Bronchial epithelial cell (primary cell): Measurements from ENCODE around the gene LGI4. TPM values are rescaled to one million over a fixed set of nuclear protein-coding genes. Genes with fewer than 3 reads are reported as not detected.
"Not testable (repeated sequence)": the region's sequence is repeated elsewhere in the genome, so short reads cannot be mapped to it uniquely, and the experiment has no call there.

Experiments
- DNase-seq: peaks from one replicate; pipeline ENCODE4 v3.0.0-alpha.2; 2010; ENCODE audit warnings: low read depth
- FAIRE-seq: peaks from 2 replicates; lab custom pipeline; 2011; peaks lifted over from hg19 to GRCh38; lab: Jason Lieb, UNC
- H3K27me3 ChIP-seq: 2 replicates; pipeline ENCODE4 v1.5.1; 2011; ENCODE audit warnings: low read length; ENCODE audit not compliant: control insufficient read depth, insufficient read depth
- H3K36me3 ChIP-seq: 2 replicates; pipeline ENCODE4 v1.5.1; 2011; ENCODE audit warnings: low read length; ENCODE audit not compliant: control insufficient read depth, insufficient read depth
- H3K4me3 ChIP-seq: 2 replicates; pipeline ENCODE4 v1.5.1; 2011; ENCODE audit warnings: mild to moderate bottlenecking, low read depth, low read length, control low read depth
- total RNA-seq: library from RNA; depleted of rRNA; stranded (reverse); fragments of >200 nt; gene quantifications from 2 replicates; pipeline ENCODE4 v1.2.1, GENCODE V29; 2014
- TF ChIP-seq, protein P1 (sequence below): IDR thresholded peaks from 2 replicates; pipeline ENCODE4 v1.5.1; 2011; ENCODE audit warnings: mild to moderate bottlenecking, moderate library complexity, low read length, control low read depth, inconsistent platforms; ENCODE audit not compliant: insufficient read depth, severe bottlenecking

The LGI4 gene
- total RNA-seq, 1 donor from 2014 or later: not detected

DNA sequence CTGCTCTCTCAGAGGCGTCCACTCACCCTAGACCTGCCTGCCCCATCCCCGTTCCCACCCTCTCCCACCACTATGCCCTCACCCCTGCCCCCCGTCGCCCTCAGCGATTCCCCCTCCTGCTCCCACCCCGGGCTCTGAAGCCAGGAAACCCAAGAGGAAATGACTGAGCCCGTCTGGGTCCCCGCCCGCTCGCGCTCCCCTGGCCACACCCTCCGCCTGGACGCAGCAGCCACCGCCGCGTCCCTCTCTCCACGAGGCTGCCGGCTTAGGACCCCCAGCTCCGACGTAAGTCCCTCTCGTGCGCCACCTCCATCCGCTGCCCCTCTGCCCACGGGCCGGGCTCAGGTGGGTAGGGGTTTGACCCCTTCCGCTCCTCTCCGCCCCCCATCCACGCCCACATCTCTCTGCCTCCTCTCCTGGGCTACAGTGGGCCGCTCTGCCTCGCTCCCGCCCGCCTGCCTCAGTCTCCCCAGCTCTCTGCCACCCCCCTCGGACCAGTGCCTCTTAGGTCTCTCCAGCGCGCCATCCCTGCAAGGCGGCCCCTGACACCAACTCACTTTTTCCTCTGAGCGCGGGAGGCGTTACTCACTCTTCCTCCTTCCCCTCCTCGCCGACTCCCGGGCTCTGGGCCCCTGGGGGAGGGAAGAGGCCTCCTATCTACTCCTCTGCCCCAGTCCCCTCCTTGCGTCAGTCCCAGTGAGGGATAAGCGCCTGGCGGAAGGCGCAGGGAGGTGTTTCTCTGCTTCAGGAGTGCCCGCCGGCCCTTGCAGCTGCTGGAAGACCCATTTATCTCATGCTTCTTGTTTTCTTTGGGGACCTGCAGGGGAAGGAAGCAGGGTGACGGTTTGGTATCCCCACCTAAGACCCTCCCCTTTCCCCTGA lies 19.9 kb upstream of the LGI4 start, which contains the start of gene FXYD5:
Gene FXYD5, plus strand, starts transcription at position 211 of the 882 bp plus-strand sequence. CDS start 816 bp downstream, outside the sequence.
- H3K4me3 ChIP-seq: peak within 1 kb of the TSS; percentile 94
- peaks cover 4% of the 10 kb centered on the region for H3K36me3 ChIP-seq
- TF ChIP-seq, protein P1, sequence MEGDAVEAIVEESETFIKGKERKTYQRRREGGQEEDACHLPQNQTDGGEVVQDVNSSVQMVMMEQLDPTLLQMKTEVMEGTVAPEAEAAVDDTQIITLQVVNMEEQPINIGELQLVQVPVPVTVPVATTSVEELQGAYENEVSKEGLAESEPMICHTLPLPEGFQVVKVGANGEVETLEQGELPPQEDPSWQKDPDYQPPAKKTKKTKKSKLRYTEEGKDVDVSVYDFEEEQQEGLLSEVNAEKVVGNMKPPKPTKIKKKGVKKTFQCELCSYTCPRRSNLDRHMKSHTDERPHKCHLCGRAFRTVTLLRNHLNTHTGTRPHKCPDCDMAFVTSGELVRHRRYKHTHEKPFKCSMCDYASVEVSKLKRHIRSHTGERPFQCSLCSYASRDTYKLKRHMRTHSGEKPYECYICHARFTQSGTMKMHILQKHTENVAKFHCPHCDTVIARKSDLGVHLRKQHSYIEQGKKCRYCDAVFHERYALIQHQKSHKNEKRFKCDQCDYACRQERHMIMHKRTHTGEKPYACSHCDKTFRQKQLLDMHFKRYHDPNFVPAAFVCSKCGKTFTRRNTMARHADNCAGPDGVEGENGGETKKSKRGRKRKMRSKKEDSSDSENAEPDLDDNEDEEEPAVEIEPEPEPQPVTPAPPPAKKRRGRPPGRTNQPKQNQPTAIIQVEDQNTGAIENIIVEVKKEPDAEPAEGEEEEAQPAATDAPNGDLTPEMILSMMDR: peak; percentile 9
- DNase-seq (peak; percentile 69), FAIRE-seq (no peak)
- H3K27me3 ChIP-seq: no peaks in the 10 kb centered on the region

DNA sequence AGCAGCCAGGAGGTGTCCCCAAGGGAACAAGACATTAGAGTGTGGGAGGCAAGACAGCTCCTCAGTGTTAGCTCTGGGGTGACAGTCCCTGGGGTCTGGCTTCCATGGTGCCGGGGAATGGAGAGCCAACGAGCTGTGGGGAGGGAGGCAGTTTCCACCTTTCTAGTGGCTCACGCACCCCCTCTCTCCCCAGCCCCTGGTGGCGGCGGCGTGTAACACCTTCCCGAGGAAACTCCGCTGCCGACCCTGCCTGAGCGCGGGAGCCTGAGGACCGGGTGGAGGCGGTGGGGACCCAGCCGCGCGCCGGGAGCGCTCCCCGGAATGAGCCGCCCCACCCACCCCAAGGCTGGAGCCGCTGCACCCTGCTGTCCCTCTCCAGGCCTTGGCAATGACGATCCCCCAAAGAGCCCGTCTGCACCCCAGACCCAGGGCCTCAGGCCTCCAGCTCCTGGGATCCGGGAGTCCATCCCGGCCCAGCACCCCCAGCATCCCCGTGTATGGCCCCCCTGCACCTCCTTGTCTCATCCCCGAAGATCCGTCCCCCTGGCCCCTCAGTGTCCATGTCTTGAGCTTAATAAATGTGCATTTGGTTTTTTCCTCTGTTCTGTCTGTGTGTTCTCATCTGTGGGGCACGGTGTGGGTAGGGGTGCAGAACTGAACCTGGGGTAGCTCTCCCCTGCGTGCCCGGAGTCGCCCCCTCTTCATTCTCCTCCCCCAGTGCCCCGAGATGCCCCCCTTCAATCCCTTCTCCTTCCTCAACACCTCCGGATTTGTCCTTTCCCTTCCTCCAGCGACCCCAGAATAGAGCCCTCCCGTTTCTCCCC lies 19.1 kb upstream of the LGI4 start:
- no peak for DNase-seq
- FAIRE-seq: no peak
- H3K36me3 ChIP-seq: peaks cover 4% of the 10 kb centered on the region
- TF ChIP-seq, protein P1: peak; percentile 72
- peak overlapping the region; percentile 94 for H3K4me3 ChIP-seq
- no peaks in the 10 kb centered on the region for H3K27me3 ChIP-seq

DNA sequence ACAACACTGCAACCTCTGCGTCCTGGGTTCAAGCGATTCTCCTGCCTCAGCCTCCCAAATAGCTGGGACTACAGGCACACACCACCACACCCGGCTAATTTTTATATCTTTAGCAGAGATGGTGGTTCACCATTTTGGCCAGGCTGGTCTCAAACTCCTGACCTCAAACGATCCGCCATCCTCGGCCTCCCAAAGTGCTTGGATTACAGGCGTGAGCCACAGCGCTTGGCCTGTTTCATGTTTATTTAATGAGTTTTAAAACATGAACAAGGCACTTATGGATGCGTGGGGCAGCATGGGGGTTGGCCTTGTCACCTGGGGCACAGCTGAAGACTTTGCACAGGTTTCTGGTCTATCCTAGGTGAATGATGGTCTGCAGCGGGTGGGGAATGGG lies 18.3 kb upstream of the LGI4 start:
- DNase-seq, H3K27me3 ChIP-seq, H3K36me3 ChIP-seq, H3K4me3 ChIP-seq, FAIRE-seq: not testable (repeated sequence)

DNA sequence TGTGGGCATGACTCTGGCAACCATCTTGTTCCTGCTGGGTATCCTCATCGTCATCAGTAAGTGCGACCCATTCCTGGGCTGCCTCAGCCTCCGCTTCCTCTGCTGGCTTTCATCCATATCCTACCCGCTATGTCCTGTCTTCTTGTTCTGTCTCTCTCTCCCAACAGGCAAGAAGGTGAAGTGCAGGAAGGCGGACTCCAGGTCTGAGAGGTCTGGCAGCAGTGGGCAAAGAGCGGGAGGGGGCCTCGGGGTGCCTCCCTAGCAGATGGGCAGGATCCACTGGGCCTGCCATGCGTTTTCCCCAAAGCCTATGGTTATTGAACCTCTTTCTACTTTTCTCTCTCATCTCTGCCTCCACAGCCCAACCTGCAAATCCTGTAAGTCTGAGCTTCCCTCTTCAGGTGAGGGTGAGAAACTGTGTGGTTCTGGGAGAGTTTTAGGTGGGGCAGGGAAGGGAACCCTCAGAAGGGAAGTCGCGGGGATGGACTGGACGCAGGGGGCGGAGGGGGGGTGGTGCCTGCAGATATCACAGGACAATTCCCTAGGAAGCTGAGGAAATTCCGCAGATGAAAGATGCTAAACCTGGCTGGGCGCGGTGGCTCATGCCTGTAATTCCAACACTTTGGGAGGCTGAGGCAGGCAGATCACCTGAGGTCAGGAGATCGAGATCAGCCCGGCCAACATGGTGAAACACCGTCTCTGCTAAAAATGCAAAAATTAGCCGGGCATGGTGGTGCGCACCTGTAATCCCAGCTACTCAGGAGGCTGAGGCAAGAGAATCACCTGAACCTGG lies 16.6 kb upstream of the LGI4 start:
- DNase-seq: no peak
- no peak overlapping the region for H3K4me3 ChIP-seq
- TF ChIP-seq, protein P1: no peak
- no peak for FAIRE-seq
- no peaks in the 10 kb centered on the region for H3K36me3 ChIP-seq
- H3K27me3 ChIP-seq: no peaks in the 10 kb centered on the region

DNA sequence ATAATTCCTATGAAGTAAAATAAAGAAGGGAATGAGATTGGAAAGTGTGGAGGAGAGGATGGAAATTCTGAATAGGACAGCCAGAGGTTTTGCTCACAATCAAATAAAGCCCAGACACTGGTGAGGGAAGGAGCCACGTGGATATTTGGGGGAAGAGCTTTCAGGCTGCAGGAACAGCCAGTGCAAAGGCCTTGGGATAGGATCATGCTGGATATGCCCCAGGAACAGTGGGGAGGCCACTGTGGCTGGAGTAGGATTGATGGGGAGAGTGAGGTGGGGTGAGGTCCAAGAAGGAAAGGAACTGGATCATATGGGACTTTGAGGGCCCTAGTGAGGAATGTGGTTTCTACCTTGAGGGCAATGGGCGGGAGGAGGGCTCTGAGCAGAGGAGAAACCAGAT lies 15.6 kb upstream of the LGI4 start:
- H3K36me3 ChIP-seq: no peaks in the 10 kb centered on the region
- no peaks in the 10 kb centered on the region for H3K27me3 ChIP-seq
- DNase-seq: no peak
- TF ChIP-seq, protein P1: no peak
- FAIRE-seq: no peak
- no peak overlapping the region for H3K4me3 ChIP-seq
